Esophagus squamous epithelium (tissue), 4 donors: ENCODE measurements around the gene SLC13A2.

Experiments used
- POLR2A ChIP-seq, 4 donors: fragments of 450-650 bp; IDR thresholded peaks; one replicate each; pipeline ENCODE4 v1.6.1; 2017; ENCODE audit warnings: antibody characterized with exemption in 4 of 4, mild to moderate bottlenecking in 4 of 4, moderate library complexity in 3 of 4
- TF ChIP-seq, protein P1 (sequence below), 6 experiments: fragments of 450-650 bp in 4 of 6; fragments of 200-600 bp in 2 of 6; sonication (generic) in 2 of 6; IDR thresholded peaks; one replicate each; pipeline ENCODE4 v1.5.1; 2016 to 2019; ENCODE audit warnings: antibody characterized with exemption in 6 of 6, mild to moderate bottlenecking in 4 of 6, moderate library complexity in 4 of 6

DNA sequence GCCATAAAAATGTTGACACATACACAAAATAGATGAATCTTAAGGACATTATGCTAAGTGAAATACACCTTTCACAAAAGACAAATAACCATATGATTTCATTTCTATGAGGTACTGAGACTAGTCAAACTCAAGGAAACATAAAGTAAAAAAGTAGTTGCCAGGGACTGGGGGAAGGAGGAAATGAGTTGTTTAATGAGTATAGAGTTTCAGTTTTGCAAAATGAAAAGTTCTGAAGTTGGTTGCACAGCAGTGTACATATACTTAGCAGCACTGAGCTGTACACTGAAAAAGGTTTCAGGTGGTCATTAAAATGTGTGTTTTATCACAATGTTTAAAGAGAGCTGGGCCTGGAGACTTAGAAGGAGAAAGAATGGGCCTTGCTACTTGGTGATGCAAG lies 4.7 kb upstream of the SLC13A2 start:
- TF ChIP-seq, protein P1, sequence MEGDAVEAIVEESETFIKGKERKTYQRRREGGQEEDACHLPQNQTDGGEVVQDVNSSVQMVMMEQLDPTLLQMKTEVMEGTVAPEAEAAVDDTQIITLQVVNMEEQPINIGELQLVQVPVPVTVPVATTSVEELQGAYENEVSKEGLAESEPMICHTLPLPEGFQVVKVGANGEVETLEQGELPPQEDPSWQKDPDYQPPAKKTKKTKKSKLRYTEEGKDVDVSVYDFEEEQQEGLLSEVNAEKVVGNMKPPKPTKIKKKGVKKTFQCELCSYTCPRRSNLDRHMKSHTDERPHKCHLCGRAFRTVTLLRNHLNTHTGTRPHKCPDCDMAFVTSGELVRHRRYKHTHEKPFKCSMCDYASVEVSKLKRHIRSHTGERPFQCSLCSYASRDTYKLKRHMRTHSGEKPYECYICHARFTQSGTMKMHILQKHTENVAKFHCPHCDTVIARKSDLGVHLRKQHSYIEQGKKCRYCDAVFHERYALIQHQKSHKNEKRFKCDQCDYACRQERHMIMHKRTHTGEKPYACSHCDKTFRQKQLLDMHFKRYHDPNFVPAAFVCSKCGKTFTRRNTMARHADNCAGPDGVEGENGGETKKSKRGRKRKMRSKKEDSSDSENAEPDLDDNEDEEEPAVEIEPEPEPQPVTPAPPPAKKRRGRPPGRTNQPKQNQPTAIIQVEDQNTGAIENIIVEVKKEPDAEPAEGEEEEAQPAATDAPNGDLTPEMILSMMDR (IDR thresholded peaks at IDR 0.05): no peak
- TF ChIP-seq POLR2A (IDR thresholded peaks at IDR 0.05): no peak
